Suprapubic skin (tissue), 4 donors: Measurements from ENCODE around the gene PGPEP1. TPM values are rescaled to one million over a fixed set of nuclear protein-coding genes. Genes with fewer than 3 reads are reported as not detected.
A peak's percentile ranks its signal among the peaks of the same experiment; 100 is the strongest.
"Not testable (repeated sequence)": the region's sequence is repeated elsewhere in the genome, so short reads cannot be mapped to it uniquely, and the experiment has no call there.

Experiments used
- DNase-seq, 2 donors: peaks; one replicate each; pipeline ENCODE4 v3.0.0-alpha.2; 2019; ENCODE audit warnings: low spot score in 2 of 2
- H3K27ac ChIP-seq: fragments of 200-600 bp; sonication (generic); one replicate; pipeline ENCODE4 v1.5.1; 2019
- H3K27me3 ChIP-seq: fragments of 200-600 bp; sonication (generic); one replicate; pipeline ENCODE4 v1.5.1; 2019
- H3K36me3 ChIP-seq: fragments of 200-600 bp; sonication (generic); one replicate; pipeline ENCODE4 v1.5.1; 2019
- H3K4me1 ChIP-seq: fragments of 200-600 bp; sonication (generic); one replicate; pipeline ENCODE4 v1.5.1; 2019
- H3K4me3 ChIP-seq: fragments of 200-600 bp; sonication (generic); one replicate; pipeline ENCODE4 v1.5.1; 2019; ENCODE audit warnings: mild to moderate bottlenecking
- H3K9me3 ChIP-seq: fragments of 200-600 bp; sonication (generic); one replicate; pipeline ENCODE4 v1.5.1; 2019
- CTCF ChIP-seq, 2 donors: fragments of 200-600 bp in 1 of 2; fragments of 450-650 bp in 1 of 2; sonication (generic) in 1 of 2; IDR thresholded peaks; one replicate each; pipeline ENCODE4 v1.5.1; 2016 to 2019; ENCODE audit warnings: antibody characterized with exemption in 2 of 2, mild to moderate bottlenecking in 1 of 2, moderate library complexity in 1 of 2
- EP300 ChIP-seq: sonication (generic); formaldehyde crosslinking; IDR thresholded peaks from one replicate; pipeline ENCODE4 v1.6.1; 2017; ENCODE audit warnings: antibody characterized with exemption
- POLR2A ChIP-seq, 2 donors: fragments of 450-650 bp; IDR thresholded peaks; one replicate each; pipeline ENCODE4 v1.6.1; 2017; ENCODE audit warnings: antibody characterized with exemption in 2 of 2, mild to moderate bottlenecking in 2 of 2, moderate library complexity in 2 of 2
- POLR2AphosphoS5 ChIP-seq, 3 donors: sonication (generic); formaldehyde crosslinking; IDR thresholded peaks; one replicate each; pipeline ENCODE4 v1.6.1; 2017; ENCODE audit warnings: antibody characterized with exemption in 3 of 3
- WGBS: methylation state at CpG from one replicate; pipeline ENCODE4 v1.1.5; 2018; 5-methylcytosine and 5-hydroxymethylcytosine counted together
- total RNA-seq, 4 donors: library from RNA; depleted of rRNA; stranded (reverse); fragments of >200 nt; gene quantifications; one replicate each; pipeline ENCODE4 v1.1.0, GENCODE V29; 2016

Gene PGPEP1
- total RNA-seq, 4 donors from 2014 or later = 4.6 to 8.0 (median 7.6) TPM

DNA sequence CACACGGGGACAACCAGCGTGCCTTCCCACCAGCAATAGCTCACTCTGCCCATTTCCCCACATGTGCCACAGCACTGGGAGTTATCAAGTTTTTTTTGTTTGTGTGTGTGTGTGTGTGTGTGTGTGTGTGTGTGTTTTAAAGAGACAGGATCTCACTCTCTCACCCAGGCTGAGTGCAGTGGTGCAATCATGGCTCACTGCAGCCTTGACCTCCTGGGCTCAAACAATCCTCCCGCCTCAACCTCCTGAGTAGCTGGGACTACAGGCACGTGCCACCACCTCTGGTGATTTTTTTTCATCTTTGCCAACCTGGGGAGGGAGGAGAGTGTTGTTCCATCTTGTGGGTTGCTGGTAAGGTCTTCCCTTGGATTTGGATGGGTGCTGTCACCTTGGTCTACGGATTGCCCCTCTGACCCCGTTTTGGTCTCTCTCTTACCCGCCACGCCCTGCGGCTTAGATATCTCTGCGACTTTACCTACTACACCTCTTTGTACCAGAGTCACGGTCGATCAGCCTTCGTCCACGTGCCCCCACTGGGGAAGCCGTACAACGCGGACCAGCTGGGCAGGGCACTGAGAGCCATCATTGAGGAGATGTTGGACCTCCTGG, 22.6 kb downstream of the PGPEP1 start:
- no peak for TF ChIP-seq POLR2AphosphoS5 (IDR thresholded peaks at IDR 0.05)
- TF ChIP-seq CTCF (IDR thresholded peaks at IDR 0.05) = no peak
- TF ChIP-seq EP300 = no peak
- TF ChIP-seq POLR2A (IDR thresholded peaks at IDR 0.05) = no peak
- Histone ChIP-seq H3K4me3 (no peak overlapping the region), H3K9me3 (no peaks in the 10 kb centered on the region), H3K36me3 (peaks cover 11% of the 10 kb centered on the region), H3K27ac (no peak overlapping the region), H3K4me1 (peaks cover 11% of the 10 kb centered on the region), H3K27me3 (no peaks in the 10 kb centered on the region)
- DNase-seq = no peak
- WGBS = 91% methylated on average over 15 of the region's 17 CpGs

DNA sequence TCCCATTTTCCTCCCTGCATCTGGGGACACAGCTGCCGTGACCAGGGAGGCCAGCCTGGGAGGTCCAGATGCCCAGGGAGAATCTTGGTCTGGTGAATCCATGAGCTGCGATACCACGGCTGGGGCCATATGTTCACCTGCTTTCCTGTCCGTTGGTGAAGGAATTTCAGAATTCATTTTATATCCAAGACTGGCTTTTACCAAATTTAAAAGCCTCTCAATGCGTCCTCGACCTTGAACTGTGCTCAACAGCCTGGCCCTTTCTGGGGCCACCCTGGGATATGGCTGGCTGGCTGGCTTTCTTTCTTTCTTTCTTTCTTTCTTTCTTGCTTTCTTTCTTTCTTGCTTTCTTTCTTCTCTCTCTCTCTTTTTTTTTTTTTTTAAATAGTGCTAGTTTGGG, 23.4 kb downstream of the PGPEP1 start:
- Histone ChIP-seq H3K27me3 (no peaks in the 10 kb centered on the region), H3K27ac (no peak overlapping the region), H3K4me1 (peaks cover 11% of the 10 kb centered on the region), H3K36me3 (peaks cover 11% of the 10 kb centered on the region), H3K9me3 (no peaks in the 10 kb centered on the region), H3K4me3 (no peak overlapping the region)
- 79% methylated on average over 6 of the region's 6 CpGs for WGBS
- DNase-seq = no peak
- no peak for TF ChIP-seq EP300
- TF ChIP-seq POLR2AphosphoS5 (IDR thresholded peaks at IDR 0.05) = no peak
- TF ChIP-seq POLR2A (IDR thresholded peaks at IDR 0.05) = no peak
- TF ChIP-seq CTCF (IDR thresholded peaks at IDR 0.05) = no peak

- Histone ChIP-seq H3K4me1 (peaks cover 11% of the 10 kb centered on the region), H3K4me3 (peak overlapping the region; percentile 17), H3K27ac (peak overlapping the region; percentile 15)
- not testable (repeated sequence) for H3K27me3 ChIP-seq, DNase-seq, H3K36me3 ChIP-seq, H3K9me3 ChIP-seq
- whole genome bisulfite sequencing = 54% methylated on average over 10 of the region's 11 CpGs
These were observed 24.0 kb downstream of the PGPEP1 start for GRCh38 chr19:18364277-18364825.

GRCh38 chr19:18364826-18365528, 24.6 kb downstream of the PGPEP1 start:
- Histone ChIP-seq H3K27me3 (no peaks in the 10 kb centered on the region), H3K4me1 (peaks cover 11% of the 10 kb centered on the region), H3K36me3 (peaks cover 3% of the 10 kb centered on the region), H3K4me3 (peak overlapping the region; percentile 17), H3K27ac (peak overlapping the region; percentile 15), H3K9me3 (no peaks in the 10 kb centered on the region)
- WGBS = 16% methylated on average over 15 of the region's 15 CpGs
- no peak for TF ChIP-seq POLR2AphosphoS5 (IDR thresholded peaks at IDR 0.05)
- TF ChIP-seq EP300 = no peak
- TF ChIP-seq POLR2A (IDR thresholded peaks at IDR 0.05) = no peak
- no peak for TF ChIP-seq CTCF (IDR thresholded peaks at IDR 0.05)
- no peak for DNase-seq

DNA sequence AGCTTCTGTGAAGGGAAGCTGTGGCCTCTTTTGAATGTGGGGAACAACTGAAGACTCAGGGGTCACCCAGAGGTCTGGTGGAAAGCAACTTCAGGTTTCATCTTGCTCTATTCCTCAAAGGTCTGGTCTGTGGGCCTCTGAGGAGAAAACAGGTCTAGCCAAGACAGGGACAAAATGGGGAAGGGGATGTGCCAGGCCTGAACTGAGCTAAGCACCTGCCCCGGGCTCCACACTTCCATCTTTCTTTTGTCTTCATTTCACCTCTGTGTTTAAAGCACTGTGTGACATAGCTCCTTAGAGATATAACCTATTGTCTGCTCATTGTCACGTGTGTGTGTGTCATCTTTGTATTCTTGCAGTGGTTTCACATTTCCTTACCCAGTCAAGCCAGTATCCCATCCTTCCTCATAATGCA, 25.6 kb downstream of the PGPEP1 start:
- no peaks in the 10 kb centered on the region for H3K27me3 ChIP-seq
- peaks cover 3% of the 10 kb centered on the region for H3K36me3 ChIP-seq
- peaks cover 11% of the 10 kb centered on the region for H3K4me1 ChIP-seq
- WGBS = 75% methylated on average over 2 of the region's 2 CpGs
- H3K27ac ChIP-seq = no peak overlapping the region
- no peaks in the 10 kb centered on the region for H3K9me3 ChIP-seq
- TF ChIP-seq POLR2A (IDR thresholded peaks at IDR 0.05) (no peak), POLR2AphosphoS5 (IDR thresholded peaks at IDR 0.05) (no peak), CTCF (IDR thresholded peaks at IDR 0.05) (no peak), EP300 (no peak)
- DNase-seq = no peak
- no peak overlapping the region for H3K4me3 ChIP-seq
